ENCODE results near the gene ACTR3C. TPM values are rescaled to one million over a fixed set of nuclear protein-coding genes. Genes with fewer than 3 reads are reported as not detected.

Gene ACTR3C
- total RNA-seq, 1 experiment from 2014 or later, result 2.2 TPM

- Histone ChIP-seq H4K8ac (replicated peaks; ENCODE audit: insufficient read length, low read depth, low read length) (no peak overlapping the region), H3K56ac (ENCODE audit: insufficient read length, low read depth, low read length) (no peak overlapping the region), H3K14ac (ENCODE audit: insufficient read depth, low read length) (no peak overlapping the region), H3K18ac (ENCODE audit: insufficient read length, low read depth, low read length) (no peak overlapping the region), H3K27ac (ENCODE audit: insufficient read length, low read depth, low read length) (no peak overlapping the region), H3K9me3 (ENCODE audit: control insufficient read depth, low read depth, low read length) (no peaks in the 10 kb centered on the region), H4K20me1 (ENCODE audit: control insufficient read depth, insufficient read depth, insufficient read length) (no peaks in the 10 kb centered on the region), H4K91ac (ENCODE audit: insufficient read length, low read depth, low read length) (no peak overlapping the region), H3K23me2 (ENCODE audit: insufficient read length, low read depth, low read length, poor library complexity, severe bottlenecking) (no peaks in the 10 kb centered on the region), H3T11ph (ENCODE audit: low read length) (no peak overlapping the region), H3K4me1 (ENCODE audit: insufficient read depth, low read length) (0 out of 2 replicates have a peak, but pooled peaks cover 3% of the 10 kb centered on the region), H3K4me2 (ENCODE audit: insufficient read depth, insufficient read length, low read length) (no peak overlapping the region), H3K9ac (ENCODE audit: extremely low read depth, insufficient read length, low read length) (no peak overlapping the region), H2AK5ac (ENCODE audit: insufficient read length, low read length) (no peak overlapping the region), H2BK5ac (ENCODE audit: insufficient read length, low read length) (no peak overlapping the region), H3K23ac (ENCODE audit: insufficient read length, low read depth, low read length) (no peak overlapping the region), H3K4ac (ENCODE audit: low read depth, low read length) (no peak overlapping the region), H2BK120ac (ENCODE audit: low read depth, low read length, poor library complexity, severe bottlenecking) (no peak overlapping the region), H2BK20ac (ENCODE audit: low read depth, low read length, poor library complexity, severe bottlenecking) (no peak overlapping the region), H2BK15ac (ENCODE audit: low read depth, low read length) (no peak overlapping the region), H3K79me1 (ENCODE audit: insufficient read depth, low read depth, low read length, poor library complexity, severe bottlenecking) (no peaks in the 10 kb centered on the region), H3K27me3 (ENCODE audit: insufficient read depth, low read length) (no peaks in the 10 kb centered on the region), H3K79me2 (ENCODE audit: insufficient read depth, low read length) (no peaks in the 10 kb centered on the region), H2BK12ac (ENCODE audit: insufficient read length, low read depth, low read length) (no peak overlapping the region), H2AFZ (ENCODE audit: low read length) (no peak overlapping the region), H4K5ac (ENCODE audit: insufficient read length, low read depth, low read length) (no peak overlapping the region)
- WGBS (ENCODE audit: extremely low coverage, insufficient read length, low lambda C conversion rate), result 100% methylated on average over 1 of the region's 2 CpGs
- Mint-ChIP-seq H3K4me3 (peak overlapping the region in 1 of 2 experiments; percentile 25; a peak in 1 of 5 replicates), H3K27me3 (ENCODE audit: low read depth) (peaks cover 1% of the 10 kb centered on the region), H3K36me3 (ENCODE audit: insufficient read depth in 1 of 3, low read depth in 3 of 3) (peaks cover 0 to 4% (median 0%) of the 10 kb centered on the region in 3 experiments; a peak in 1 of 7 replicates), H3K27ac (no peak overlapping the region; a peak in 1 of 7 replicates), H3K9me3 (peaks cover 4 to 7% of the 10 kb centered on the region in 2 experiments; a peak in 3 of 5 replicates), H3K4me1 (peaks cover 33 to 45% of the 10 kb centered on the region in 2 experiments)
- no peak for TF ChIP-seq CTCF (conservative IDR thresholded peaks at IDR 0.05)
- no peak for DNase-seq
Measured at GRCh38 chr7:150359622-150360362, 36.4 kb upstream of the ACTR3C start.

Data from H9 (cell line).